GM12891 (cell line): Measurements from ENCODE around the gene NPHP1.

Experiments
- POLR2A ChIP-seq: IDR thresholded peaks from 2 replicates; pipeline ENCODE4 v1.6.1; 2011; ENCODE audit warnings: low read depth, low read length, control low read depth
- TAF1 ChIP-seq: IDR thresholded peaks from 2 replicates; pipeline ENCODE4 v1.6.1; 2011; ENCODE audit warnings: low read depth, low read length, control low read depth

DNA sequence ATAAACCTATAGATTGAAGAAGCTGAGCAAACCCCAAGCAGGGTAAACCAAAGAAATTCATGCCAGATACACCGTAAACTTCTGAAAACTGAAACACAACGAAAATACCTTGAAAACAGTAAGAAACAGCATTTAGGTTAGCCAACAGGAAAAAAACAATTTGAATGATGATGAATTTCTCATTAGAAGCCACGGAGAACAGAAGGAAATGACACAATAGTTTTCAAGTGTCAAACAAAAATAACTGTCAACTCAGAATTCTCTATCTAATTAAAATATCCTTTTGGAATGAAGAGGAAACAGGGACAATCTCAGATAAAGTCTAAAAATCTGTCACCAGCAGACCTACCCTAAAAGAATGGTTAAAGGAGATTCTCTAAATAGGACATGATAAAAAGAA, 51.9 kb downstream of the NPHP1 start:
- TF ChIP-seq POLR2A, result no peak
- no peak for TF ChIP-seq TAF1
